ENCODE measurements around the gene WDTC1. TPM values are rescaled to one million over a fixed set of nuclear protein-coding genes. Genes with fewer than 3 reads are reported as not detected.

WDTC1 gene
- polyA plus RNA-seq, 1 donor (not counting 4 experiments of a cell fraction or from before 2014, with no cell fraction given), result 5.1 TPM

DNA sequence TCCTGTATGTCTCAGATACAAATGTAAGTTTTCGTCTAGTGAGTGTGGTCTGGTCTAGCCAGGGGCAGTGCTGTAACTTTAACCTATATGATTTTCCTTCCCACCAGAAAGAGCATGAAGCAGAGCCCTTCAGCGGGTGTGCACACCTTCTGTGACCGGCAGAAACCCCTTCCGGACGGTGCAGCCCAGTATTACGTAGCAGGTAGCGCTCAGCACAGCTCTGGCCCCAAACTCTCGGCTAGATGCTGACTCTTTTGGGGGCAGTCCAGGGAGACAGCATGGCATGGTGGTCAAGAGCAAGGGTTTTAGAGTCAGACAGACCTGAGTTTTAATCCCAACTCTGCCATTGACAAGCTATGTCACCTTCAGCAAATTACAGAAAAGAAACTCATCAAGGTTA lies 59.5 kb downstream of the WDTC1 start:
- H3K4me3 ChIP-seq (ENCODE audit: control insufficient read depth in 2 of 3, extremely low read depth in 1 of 3, insufficient read depth in 2 of 3, low read depth in 1 of 3, low read length in 3 of 3), result no peak overlapping the region
- H3K9ac ChIP-seq (ENCODE audit: control insufficient read depth, extremely low read depth, insufficient read depth, low read length), result no peak overlapping the region
- dilution Hi-C loops (cut with MboI; ENCODE audit: extremely low pct_ligation_motif_present, low sequenced_read_pairs), result loop anchor here (25.0 kb wide), 1 partner anchor 257 kb away; no protein-coding TSS in a partner anchor
- TF ChIP-seq, protein P1, sequence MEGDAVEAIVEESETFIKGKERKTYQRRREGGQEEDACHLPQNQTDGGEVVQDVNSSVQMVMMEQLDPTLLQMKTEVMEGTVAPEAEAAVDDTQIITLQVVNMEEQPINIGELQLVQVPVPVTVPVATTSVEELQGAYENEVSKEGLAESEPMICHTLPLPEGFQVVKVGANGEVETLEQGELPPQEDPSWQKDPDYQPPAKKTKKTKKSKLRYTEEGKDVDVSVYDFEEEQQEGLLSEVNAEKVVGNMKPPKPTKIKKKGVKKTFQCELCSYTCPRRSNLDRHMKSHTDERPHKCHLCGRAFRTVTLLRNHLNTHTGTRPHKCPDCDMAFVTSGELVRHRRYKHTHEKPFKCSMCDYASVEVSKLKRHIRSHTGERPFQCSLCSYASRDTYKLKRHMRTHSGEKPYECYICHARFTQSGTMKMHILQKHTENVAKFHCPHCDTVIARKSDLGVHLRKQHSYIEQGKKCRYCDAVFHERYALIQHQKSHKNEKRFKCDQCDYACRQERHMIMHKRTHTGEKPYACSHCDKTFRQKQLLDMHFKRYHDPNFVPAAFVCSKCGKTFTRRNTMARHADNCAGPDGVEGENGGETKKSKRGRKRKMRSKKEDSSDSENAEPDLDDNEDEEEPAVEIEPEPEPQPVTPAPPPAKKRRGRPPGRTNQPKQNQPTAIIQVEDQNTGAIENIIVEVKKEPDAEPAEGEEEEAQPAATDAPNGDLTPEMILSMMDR (optimal IDR thresholded peaks at IDR 0.05 in 1 of 3, IDR thresholded peaks at IDR 0.05 in 1 of 3, conservative IDR thresholded peaks at IDR 0.05 in 1 of 3; ENCODE audit: extremely low read depth in 1 of 3, insufficient read depth in 2 of 3, low read length in 3 of 3), result no peak
- no peak for TF ChIP-seq EZH2 (IDR thresholded peaks at IDR 0.05; ENCODE audit: low read length)
- no peak overlapping the region for H3K27ac ChIP-seq (ENCODE audit: control insufficient read depth, insufficient read depth, low read length)
- H2AFZ ChIP-seq (ENCODE audit: control insufficient read depth, low read length), result no peak overlapping the region
- peaks cover 9% of the 10 kb centered on the region for H3K4me1 ChIP-seq (ENCODE audit: control insufficient read depth, extremely low read depth, insufficient read depth, low read length)
- no peaks in the 10 kb centered on the region for H3K27me3 ChIP-seq (ENCODE audit: control insufficient read depth, extremely low read depth, insufficient read depth, low read length)
- no peaks in the 10 kb centered on the region for H4K20me1 ChIP-seq (ENCODE audit: control insufficient read depth, extremely low read depth, insufficient read depth, low read length)
- no peaks in the 10 kb centered on the region for H3K79me2 ChIP-seq (ENCODE audit: control insufficient read depth, insufficient read depth, low read length)
- DNase-seq (ENCODE audit: low read depth, low spot score) (no peak), FAIRE-seq (no peak)
- H3K9me3 ChIP-seq (ENCODE audit: control insufficient read depth, low read depth, low read length), result no peaks in the 10 kb centered on the region
- no peak overlapping the region for H3K4me2 ChIP-seq (ENCODE audit: control insufficient read depth, extremely low read depth, insufficient read depth, low read depth, low read length)
- H3K9me1 ChIP-seq (ENCODE audit: control insufficient read depth, extremely low read depth, insufficient read depth, low read length), result no peaks in the 10 kb centered on the region
- H3K36me3 ChIP-seq (ENCODE audit: control insufficient read depth in 2 of 2, extremely low read depth in 1 of 2, insufficient read depth in 2 of 2, low read length in 2 of 2), result peaks cover 6 to 14% of the 10 kb centered on the region in 2 experiments

DNA sequence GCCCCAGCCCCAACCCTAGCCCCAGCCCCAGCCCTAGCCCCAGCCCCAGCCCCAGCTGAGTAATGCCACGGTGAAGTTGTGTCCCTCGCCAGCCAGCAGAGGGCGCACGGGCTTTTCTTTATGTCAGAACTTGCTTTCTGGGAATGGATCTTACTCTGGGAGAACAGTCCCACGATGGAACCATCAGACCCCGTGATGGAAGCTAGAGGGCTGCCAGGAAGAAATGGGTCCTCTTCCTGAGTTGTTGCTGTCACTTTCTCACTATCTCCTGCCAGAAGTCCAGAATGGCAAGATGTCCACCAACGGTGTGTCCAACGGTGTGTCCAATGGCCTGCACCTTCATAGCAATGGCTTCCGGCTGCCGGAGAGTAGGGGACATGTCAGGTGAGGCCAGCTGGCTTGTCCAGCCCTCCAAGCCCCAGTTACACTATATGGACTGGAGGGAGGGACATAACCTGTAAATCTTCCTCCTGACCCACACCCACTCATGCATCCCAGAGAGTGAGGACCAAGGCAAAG lies 62.4 kb downstream of the WDTC1 start:
- peaks cover 28% of the 10 kb centered on the region for H3K4me1 ChIP-seq (ENCODE audit: control insufficient read depth, extremely low read depth, insufficient read depth, low read length)
- no peaks in the 10 kb centered on the region for H3K9me1 ChIP-seq (ENCODE audit: control insufficient read depth, extremely low read depth, insufficient read depth, low read length)
- no peaks in the 10 kb centered on the region for H3K79me2 ChIP-seq (ENCODE audit: control insufficient read depth, insufficient read depth, low read length)
- no peaks in the 10 kb centered on the region for H3K9me3 ChIP-seq (ENCODE audit: control insufficient read depth, low read depth, low read length)
- H3K27me3 ChIP-seq (ENCODE audit: control insufficient read depth, extremely low read depth, insufficient read depth, low read length), result no peaks in the 10 kb centered on the region
- peaks cover 6 to 13% of the 10 kb centered on the region in 2 experiments for H3K36me3 ChIP-seq (ENCODE audit: control insufficient read depth in 2 of 2, extremely low read depth in 1 of 2, insufficient read depth in 2 of 2, low read length in 2 of 2)
- no peak overlapping the region for H2AFZ ChIP-seq (ENCODE audit: control insufficient read depth, low read length)
- no peak overlapping the region for H3K4me3 ChIP-seq (ENCODE audit: control insufficient read depth in 2 of 3, extremely low read depth in 1 of 3, insufficient read depth in 2 of 3, low read depth in 1 of 3, low read length in 3 of 3)
- peak; percentile 64 for FAIRE-seq
- no peak overlapping the region for H3K4me2 ChIP-seq (ENCODE audit: control insufficient read depth, extremely low read depth, insufficient read depth, low read depth, low read length)
- TF ChIP-seq EZH2 (IDR thresholded peaks at IDR 0.05; ENCODE audit: low read length), result no peak
- TF ChIP-seq, protein P1 (optimal IDR thresholded peaks at IDR 0.05 in 1 of 3, IDR thresholded peaks at IDR 0.05 in 1 of 3, conservative IDR thresholded peaks at IDR 0.05 in 1 of 3; ENCODE audit: extremely low read depth in 1 of 3, insufficient read depth in 2 of 3, low read length in 3 of 3), result peak; percentile 56 to 82 (median 72)
- no peak for DNase-seq (ENCODE audit: low read depth, low spot score)
- dilution Hi-C loops (cut with MboI; ENCODE audit: extremely low pct_ligation_motif_present, low sequenced_read_pairs), result loop anchor here (25.0 kb wide), 1 partner anchor 260 kb away; no protein-coding TSS in a partner anchor
- H3K9ac ChIP-seq (ENCODE audit: control insufficient read depth, extremely low read depth, insufficient read depth, low read length), result no peak overlapping the region
- no peak overlapping the region for H3K27ac ChIP-seq (ENCODE audit: control insufficient read depth, insufficient read depth, low read length)
- H4K20me1 ChIP-seq (ENCODE audit: control insufficient read depth, extremely low read depth, insufficient read depth, low read length), result no peaks in the 10 kb centered on the region
